HG03354 (cell line): ENCODE measurements around the gene HRG.
"Not testable (repeated sequence)": the region's sequence is repeated elsewhere in the genome, so short reads cannot be mapped to it uniquely, and the experiment has no call there.

Experiments used
- ATAC-seq: cut with Tn5 transposase; IDR thresholded peaks from one replicate; pipeline ENCODE4 v1.9.1; 2021; ENCODE audit warnings: mild to moderate bottlenecking; ENCODE audit not compliant: unreplicated experiment, poor library complexity, severe bottlenecking

The HRG gene

DNA sequence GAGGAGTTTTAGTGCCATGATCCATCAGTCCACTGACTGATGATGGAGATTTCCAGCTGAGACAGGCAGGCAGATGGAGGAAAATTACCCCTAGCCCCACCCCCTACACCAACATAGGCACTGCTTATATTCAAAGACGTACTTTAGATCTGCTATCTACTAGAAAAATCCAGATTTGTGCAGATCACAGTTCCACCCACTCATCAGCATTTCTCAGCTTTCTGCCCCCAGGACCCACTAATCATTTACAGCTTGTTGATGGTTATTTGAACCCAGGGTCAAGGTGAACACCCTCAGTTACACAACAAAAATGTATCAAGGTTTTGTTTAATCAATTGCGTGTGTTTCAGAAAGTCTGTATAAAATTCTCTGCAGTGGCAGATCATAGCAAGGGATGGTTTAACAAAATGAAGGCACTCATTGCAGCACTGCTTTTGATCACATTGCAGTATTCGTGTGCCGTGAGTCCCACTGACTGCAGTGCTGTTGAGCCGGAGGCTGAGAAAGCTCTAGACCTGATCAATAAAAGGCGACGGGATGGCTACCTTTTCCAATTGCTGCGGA lies at the start of gene HRG:
TSS of gene HRG (plus strand) at position 390 of the 564 bp plus-strand sequence. CDS start at position 408, 18 bp downstream.
- ATAC-seq = no peak

GRCh38 chr3:186616299-186616617 lies 49.6 kb upstream of the HRG start:
- no peak for ATAC-seq

DNA sequence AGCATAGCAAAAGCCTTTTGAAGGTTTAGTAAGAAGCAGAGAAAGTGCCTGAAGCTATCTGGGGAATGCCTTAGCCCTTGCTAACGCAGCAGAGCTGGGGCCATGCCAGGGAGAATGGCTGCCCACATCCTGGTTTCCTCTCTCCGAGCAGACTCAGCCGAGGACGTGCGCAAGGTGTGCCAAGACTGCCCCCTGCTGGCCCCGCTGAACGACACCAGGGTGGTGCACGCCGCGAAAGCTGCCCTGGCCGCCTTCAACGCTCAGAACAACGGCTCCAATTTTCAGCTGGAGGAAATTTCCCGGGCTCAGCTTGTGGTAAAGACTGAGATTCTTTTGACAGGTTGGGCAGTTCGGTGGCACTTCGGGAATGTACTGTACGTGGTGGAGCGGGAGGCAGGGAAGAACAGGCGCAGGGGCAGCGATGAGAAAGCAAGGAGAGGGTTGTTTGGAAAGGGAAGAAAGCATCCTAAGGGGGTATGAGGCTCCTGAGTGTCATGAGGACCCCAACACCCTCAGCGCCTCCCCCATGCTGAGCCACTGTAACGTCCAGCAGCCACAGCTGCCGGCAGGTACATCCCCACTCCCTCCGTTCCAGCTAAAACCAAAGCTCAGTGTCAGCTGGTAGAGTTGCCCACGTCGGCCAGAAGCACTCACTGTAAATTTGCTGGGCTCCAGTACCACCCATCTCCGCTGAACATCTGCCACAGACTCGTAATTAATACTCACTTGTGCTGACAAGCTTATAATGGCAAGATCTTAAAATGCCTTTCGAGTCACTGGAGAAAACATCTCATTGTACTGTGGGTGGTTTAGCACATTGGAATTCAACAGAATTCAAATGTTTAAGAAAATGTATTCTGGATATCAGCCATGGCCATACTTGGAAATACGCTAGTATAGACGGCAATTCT lies 48.5 kb upstream of the HRG start:
- ATAC-seq = peak; percentile 94

- ATAC-seq = no peak
Observed at GRCh38 chr3:186618318-186618938, 47.4 kb upstream of the HRG start.

DNA sequence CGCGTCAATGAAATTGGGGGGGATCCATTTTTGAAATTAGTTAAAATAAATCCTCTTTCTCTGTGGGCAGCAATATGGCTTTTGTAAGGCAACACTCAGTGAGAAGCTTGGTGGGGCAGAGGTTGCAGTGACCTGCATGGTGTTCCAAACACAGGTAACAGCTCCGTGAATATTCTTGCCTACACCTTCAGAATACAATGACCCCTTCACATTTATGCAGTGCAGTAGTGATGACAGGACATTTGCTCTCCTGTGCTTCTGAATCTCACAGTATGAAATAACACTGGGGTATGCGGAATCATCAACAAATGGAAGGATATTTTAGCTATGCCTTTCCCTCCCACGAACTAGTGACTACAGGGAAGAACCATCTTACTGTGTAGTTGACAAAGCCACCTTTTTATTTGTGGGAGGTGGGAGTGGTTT lies 46.0 kb upstream of the HRG start:
- no peak for ATAC-seq

DNA sequence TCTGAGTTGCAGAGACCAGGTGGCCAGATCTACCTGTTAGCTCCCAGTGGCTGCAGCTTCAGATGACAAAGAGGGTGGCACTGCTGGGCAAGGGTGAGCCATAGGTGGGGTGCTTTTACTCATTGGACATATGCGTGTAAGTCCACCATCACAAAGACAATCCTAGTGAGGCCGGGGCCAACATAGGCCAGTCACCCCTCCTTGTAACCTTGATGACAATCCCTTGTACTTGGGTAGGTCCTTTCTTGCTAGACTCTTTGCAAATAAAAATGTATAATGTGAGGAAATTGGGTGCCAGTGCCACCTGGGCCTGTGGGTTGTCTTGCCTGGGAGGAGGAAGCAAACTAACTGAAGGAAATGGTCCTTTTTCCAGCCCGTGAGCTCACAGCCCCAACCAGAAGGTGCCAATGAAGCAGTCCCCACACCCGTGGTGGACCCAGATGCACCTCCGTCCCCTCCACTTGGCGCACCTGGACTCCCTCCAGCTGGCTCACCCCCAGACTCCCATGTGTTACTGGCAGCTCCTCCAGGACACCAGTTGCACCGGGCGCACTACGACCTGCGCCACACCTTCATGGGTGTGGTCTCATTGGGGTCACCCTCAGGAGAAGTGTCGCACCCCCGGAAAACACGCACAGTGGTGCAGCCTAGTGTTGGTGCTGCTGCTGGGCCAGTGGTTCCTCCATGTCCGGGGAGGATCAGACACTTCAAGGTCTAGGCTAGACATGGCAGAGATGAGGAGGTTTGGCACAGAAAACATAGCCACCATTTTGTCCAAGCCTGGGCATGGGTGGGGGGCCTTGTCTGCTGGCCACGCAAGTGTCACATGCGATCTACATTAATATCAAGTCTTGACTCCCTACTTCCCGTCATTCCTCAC lies 45.4 kb upstream of the HRG start:
- ATAC-seq = no peak

GRCh38 chr3:186621894-186622650 lies 43.7 kb upstream of the HRG start:
- no peak for ATAC-seq

DNA sequence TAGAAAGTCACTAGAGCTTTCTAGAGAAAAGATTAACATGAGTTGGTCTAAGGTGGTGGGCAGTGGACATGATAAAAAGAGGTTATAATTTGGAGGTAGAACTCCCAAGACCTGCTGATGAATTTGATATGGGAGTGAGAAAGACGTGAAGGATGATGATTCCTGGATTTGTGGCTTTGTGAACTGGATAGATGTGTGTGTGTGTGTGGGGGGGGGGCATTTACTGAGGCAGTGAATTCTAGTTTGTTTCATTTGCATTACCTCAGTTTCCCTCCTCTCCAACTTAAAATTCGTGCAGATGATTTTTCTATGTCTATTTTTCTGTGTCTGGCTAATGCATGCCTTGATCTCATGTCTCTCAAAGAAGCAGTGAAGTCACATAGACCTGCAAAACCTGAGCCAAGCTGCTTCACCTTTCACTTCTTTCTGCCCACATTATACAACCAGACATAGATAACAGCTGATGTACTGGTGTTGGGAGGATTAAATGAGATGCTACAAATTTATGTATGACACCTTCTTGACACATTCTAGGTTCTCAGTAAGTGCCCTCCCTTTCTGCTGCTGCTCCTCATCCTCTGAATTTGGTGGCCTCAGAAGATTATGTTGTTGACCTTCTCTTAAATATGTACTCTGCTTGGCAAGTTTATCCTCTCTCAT lies 43.0 kb upstream of the HRG start:
- ATAC-seq = no peak

- ATAC-seq = no peak
Observed at GRCh38 chr3:186624598-186624997, 41.2 kb upstream of the HRG start.

GRCh38 chr3:186625600-186626042 lies 40.2 kb upstream of the HRG start:
- ATAC-seq = no peak

DNA sequence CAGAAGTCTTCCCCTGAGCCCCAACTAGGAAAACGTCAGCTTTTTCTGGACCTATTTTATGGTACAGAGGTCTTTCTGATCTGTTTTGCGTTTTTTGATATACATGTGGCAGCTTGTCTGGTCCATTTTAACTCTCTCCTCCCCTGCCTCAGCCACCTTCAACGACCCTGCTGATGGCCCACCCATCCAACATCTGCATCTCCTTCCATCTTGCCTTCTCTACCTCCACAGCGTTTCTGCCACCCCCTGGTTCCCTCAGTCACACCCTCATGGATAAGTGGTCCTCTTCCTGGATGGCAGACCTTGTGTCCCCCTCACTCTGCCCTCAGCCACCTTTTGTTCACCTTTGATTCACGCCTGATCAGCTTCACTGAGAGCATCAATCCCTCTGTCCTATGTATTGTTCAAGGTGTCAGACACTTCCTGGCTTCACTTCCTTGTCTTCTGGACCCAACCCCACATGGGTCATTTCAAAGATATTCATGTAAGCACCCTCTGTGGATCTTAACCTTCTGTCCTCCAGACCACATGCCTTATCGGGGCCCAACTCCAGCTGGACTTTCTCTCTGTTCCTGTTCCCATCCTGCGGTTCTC lies 39.5 kb upstream of the HRG start:
- no peak for ATAC-seq

GRCh38 chr3:186627852-186628414 lies 37.9 kb upstream of the HRG start:
- no peak for ATAC-seq

DNA sequence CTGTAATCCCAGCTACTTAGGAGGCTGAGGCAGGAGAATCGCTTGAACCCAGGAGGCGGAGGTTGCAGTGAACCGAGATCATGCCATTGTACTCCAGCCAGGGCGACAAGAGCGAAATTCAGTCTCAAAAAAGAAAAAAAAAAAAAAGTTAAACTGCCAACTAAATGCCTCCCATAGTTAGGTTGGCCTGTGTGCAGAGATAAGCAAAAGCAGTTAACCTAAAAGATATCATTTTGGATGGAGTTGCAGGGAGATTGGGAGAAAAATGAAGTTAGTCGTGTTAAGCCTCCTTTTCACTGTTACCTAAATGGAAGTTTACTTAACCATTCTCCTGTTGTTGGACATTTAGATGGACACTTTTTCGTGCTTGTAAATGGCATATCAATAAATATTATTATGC lies 37.1 kb upstream of the HRG start:
- no peak for ATAC-seq

DNA sequence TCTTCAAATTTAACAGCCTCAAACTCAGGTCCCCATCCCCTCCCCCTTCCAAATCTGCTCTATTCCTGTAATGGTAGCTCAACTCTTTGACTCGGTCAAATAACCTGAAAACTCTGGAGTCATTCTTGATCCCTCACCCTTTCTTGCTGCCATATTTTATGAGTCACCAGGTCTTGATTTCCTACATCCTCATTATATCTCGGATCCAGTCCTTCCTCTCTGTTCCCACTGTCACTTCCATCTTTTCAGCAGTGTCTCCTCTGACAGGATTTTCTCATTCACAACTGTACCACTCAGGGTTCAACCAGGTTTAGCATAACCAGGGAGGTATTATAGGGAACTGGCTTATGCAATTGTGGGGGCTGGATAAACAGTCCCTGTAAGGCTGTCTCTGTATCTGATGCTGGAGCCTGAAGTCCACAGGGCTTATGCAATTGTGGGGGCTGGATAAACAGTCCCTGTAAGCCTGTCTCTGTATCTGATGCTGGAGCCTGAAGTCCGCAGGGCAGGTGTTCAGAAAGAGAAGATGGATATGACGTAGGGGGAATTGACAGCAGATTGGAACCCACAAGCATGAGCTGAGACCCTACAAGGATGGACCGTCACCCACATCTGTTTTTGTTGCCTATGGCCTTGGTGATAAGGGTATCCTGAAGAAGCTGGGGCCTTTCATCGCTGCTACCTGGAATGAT lies 34.7 kb upstream of the HRG start:
- ATAC-seq = no peak

DNA sequence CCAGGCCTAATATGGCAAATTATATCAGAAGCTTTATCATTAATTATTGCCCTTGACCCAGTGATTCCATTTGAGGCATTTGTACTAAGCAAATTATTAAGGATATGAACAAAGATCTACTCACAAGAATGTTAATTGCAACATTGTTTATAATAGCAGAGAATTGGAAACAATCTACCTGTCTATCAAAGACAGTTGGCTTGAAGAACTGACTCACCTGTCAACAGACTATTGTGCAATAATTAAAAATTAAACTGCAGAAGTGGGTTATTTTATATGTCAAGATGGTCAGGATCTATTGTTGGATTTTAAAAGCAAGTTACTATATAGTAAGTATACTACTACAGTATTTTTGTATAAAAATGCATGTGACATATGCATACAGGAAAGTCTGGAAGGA lies 32.3 kb upstream of the HRG start:
- no peak for ATAC-seq

DNA sequence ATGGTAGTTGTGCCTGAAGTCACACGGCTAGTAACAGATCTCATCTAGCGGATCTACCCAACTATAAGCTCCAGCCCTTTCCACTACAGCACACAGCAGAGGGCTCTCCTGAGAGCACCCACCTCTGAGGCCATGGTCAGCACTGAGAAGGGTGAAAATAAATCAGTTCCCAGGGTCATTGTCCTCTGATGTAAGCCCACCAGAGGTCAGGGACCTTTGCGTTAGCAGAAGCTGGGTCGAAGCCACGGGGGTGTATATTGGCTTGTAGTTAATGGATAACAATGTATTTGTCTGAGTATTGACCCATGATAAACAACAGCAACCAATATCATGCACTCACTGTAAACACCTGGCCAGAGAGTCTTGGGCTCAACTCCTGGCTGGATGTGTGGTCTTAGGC lies 31.6 kb upstream of the HRG start:
- ATAC-seq = not testable (repeated sequence)

GRCh38 chr3:186635532-186635931 lies 30.3 kb upstream of the HRG start:
- no peak for ATAC-seq

DNA sequence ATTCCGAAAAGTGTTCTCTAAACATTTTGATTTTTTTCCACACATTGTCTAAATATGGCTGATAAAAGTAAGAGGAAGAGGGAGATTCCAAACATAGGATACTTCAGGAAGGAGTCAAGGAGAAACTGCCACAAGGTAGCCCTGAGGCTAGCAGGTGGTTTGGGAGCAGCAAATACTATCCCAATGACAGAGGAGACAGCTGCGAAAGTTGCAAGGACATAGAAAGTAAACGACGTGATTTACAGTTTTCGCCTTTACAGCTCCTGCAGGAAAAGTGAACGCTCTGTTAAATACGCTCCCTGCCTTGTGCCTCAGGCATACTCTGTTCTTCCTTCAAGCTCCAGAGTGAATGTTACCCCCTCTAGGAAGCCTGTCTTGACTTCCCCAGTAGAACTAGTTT lies 29.3 kb upstream of the HRG start:
- no peak for ATAC-seq
